ENCODE data around the gene GNAI1.

GNAI1 gene

DNA sequence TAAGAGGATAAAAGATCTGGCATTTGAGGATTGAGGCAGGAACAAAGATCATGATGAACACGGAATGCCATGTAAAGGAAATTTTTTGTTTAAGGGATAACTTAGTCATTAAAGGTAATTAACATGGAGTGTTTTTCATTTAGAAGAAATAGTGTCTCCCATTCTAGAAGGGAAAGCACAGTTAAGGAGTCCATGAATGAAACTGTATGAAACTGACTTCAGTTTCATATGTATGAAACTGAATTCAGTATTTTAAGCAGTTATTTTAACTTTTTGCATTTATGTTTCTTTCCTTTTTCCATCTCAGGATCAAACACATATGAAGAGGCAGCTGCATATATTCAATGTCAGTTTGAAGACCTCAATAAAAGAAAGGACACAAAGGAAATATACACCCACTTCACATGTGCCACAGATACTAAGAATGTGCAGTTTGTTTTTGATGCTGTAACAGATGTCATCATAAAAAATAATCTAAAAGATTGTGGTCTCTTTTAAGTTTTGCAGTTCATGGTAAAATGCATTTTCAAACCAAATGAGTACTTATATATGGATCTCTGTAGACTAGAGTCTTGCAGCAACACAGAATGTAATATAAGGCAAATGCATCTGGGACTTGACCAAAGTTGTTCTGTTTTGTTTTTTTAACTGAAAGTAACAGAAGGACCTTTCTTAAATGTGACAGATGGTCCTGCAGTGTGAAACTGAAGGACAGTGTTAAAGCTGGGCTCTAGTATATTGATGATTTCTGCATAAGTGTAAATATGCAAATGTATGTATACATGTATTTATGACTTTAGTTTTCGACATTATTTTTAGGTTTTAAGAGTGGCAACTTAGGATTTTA, 82.6 kb downstream of the GNAI1 start:
- DNase-seq, result no peak

DNA sequence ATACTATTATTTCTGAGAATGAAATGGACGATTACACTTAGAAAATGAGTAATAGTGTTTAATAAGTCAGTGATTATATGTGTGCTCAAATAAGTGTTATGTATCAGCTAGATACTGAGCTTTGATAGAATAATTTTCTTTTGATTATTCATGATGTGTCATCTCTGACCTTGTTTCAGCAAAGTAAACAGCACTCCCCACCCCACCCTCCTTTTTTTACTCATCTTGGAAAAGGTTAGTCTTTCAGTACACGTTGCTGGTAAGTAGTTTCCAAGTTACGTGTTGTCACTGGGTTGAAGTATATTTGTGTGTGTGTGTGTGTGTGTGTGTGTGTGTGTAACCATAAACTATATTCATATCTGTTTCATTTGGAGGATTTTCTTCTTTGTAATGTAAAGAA, 84.1 kb downstream of the GNAI1 start:
- no peak for DNase-seq

DNA sequence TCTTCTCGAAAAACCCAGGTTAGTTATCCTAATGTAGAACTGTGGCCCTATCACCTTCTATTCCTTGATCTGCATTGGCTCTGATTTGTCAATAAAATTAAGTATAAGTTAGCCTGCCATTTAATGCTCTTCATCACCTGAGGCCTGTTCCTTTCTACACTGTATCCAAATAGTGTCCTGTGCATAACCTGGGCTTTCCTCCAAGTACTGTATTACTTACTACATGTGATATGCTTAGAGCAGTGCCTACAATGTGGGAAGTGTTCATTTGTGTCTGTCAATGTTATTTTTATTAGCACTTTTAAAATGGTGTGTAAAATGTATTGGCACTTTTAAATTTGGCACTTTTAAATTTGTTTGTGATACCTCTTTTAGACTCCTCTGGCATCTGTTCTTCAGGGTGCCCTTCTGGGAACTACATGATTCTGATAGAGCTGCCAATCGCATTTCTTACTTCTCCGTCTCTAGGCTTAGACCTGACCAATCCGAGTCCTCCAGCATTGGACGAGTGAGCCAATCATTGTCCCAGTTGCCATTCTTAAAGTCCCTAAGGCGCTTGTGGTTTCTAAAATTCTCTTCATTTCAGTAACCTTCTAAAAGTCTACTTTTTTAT, 85.5 kb downstream of the GNAI1 start:
- DNase-seq, result no peak

DNA sequence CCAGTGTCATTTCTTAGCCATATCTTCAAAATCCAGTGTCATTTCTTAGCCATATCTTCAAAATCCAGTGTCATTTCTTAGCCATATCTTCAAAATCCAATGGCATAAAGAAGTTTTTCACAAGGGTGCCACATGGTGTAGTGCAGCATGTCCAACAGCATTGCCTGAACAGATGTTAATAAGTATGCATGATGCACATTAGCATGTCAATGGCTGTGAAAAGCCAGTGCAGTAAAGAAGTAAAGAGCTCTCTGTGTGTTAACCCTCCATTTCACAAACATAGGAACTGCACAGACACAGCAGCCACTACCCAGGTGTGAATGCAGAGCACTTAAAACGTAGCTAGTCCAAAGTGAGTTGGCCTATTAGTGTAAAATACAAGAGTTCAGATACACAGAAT, 89.8 kb downstream of the GNAI1 start:
- no peak for DNase-seq

DNA sequence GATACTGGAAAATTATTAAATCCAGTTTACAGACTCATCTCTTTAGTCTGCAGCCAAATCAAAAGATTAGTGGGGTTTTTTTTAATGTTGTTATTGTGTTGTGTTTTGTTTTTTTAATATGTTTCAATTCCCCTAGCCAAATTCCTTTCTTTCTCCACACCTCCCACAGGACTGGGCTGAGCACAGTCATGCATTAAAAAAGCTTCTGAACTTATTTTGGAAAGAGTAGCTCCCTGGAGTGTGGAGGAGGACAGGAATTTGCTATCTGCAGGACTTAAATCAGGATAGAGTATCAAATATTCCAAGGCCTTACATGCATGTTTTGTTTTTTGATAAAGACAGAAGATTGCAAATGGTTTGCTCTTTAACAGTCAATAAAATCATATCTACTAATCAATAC, 90.7 kb downstream of the GNAI1 start:
- no peak for DNase-seq

DNA sequence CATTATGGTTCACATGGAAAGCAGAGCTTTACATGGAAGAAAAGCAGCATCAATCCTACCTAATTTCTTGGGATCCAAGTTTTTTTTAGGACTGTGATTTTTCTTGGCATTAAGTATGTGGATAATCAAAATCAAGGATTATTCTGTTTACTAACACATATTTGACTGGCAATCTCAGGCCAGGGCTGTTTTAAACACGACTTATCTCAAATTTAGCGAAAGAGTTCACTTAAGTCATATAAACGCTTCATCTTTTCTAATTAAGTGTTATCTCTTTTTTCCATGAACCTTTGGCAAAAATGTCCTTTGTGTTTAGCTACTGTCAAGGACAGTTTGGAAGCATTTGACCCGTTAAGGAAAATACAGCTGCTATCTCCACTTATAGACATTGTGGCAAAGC, 92.0 kb downstream of the GNAI1 start:
- no peak for DNase-seq

DNA sequence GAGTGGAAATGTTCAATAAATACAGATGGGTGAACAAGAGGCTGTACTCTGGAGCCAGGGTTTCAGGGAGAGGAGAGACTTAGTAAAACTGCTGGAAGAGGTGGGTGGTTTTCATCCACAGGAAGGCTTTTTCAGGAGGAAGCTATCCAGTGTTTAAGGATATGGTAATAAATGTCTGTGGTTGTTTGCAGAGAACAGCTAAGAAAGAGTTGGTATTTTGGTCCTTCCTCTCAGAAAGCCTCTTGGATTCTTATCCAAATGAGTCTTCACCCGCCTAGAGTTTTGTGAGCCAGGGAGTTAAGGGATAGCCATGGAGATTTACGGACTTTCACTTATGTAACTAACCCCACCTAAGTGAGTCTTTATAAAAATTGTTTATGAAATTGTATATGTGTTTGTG, 95.7 kb downstream of the GNAI1 start:
- no peak for DNase-seq

DNA sequence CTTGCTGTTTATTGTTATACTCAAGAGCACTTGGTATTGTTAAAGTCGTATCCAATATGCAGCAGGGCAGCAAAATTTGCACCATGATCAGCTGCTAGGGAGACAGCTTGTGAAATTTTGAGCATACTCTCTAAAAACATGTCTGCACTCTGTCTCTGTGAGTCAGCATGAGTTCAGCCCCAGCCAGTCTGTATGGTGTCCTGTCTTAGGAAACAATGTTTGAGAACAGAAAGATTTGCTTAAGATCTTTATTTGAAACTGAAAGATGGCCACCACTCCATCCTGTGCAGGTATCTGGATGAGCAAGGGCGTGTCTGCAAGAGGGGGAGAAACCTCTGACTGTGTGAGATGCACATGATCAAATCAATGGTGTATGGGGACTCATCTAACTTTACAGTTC, 97.1 kb downstream of the GNAI1 start:
- no peak for DNase-seq

DNA sequence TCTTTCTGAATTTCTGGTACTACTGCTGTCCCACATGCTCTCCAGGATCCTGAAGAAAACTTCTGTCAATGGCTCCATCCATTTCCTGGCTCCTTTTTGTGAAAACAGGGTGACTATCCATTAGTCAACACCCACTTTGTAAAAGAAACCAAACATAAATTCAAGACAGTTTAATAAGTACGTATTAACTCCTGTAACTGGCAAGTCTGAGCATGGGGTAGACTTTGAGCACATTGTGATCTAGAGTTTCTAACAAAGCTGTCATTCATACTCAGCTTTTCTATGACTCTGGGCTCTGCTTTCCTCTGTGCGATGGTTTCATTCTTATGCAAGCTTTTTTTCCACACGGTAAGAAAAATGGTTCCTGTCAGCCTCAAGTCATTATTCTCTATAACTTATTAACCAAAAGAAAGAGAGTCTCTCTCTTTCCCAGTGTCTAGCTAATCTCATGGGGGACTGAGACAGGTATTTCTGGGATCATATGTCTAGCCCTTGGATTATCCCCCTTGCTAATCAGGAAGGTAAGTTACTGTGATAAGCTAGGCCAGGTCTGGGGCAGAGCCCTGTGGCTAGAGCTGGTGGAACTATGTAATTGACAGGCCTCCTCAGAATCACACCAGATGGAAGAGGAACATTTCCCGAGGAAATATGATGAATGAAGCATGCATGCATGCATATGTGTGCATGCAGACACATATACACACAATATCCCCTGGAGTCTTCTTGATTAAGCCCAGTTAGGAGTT, 98.5 kb downstream of the GNAI1 start:
- no peak for DNase-seq

DNA sequence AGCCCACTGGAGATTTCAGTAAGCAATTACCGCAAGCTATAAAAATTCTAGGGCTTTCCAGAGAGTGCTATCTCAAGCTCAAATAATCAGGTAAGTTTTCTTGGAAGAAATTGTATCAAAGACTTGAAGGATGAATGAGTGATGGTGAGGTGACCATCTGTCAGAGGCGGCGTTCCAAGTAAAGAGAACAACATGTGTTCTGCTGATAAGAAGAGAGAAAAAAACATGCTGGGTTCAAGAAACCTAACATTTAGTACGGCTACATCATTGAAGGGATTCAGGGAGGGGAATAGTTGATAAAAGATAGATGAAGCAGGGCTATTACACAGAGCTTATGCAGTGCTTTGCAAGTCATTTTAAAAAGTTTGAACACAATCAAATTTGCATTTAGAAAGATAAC, 100.7 kb downstream of the GNAI1 start:
- no peak for DNase-seq

DNA sequence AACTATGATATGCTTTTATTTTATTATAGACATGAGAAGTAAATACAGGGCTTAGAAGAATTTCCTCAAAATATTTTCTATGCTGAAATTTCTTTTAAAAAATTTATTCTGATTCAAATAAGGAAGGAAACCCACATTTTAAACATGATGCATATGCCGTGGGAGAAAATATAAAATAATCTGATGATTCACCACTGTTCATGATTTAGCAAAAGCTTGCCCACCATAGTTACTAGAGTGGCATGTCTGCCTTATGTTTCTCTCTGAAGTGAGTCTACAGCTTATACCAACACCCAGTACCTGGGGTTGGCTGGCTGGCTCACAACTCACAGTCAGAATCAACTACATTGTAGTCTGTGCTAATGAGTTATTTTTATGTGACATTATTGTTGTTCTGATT, 102.0 kb downstream of the GNAI1 start:
- no peak for DNase-seq

DNA sequence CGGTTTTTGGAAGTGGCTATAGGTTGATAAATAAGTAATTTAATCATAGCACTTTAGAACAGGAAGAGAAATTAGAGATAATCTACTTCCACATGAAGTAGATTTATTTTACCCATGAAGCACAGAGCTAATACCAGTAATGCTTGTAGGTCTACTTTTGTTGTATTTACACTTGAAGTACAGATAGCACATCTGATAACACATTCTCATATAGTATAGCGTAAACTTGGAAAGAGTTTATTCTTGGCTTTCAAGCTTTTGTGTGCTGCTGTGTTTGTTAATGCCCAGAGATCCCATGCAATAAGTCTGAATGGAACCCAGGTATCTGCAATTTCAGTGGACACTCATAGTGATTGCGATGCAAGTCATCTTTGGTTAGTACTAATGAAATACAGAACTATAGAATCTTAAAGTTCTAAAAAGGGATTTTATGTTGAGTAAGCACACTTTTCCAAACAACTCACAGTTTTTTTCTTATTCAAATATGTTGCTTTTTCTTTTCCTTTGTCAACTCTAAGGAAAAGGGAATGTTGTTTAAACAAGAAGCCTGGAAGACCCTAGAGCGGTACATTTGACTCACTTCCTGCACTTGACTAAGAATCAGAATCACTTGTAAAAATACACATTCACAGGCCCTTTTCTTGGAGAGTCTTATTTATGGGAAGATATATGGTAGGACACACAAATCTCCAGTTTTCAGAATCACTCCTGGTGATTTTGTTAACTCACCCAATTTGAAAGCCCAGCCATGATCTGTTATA, 105.8 kb downstream of the GNAI1 start:
- DNase-seq, result no peak

DNA sequence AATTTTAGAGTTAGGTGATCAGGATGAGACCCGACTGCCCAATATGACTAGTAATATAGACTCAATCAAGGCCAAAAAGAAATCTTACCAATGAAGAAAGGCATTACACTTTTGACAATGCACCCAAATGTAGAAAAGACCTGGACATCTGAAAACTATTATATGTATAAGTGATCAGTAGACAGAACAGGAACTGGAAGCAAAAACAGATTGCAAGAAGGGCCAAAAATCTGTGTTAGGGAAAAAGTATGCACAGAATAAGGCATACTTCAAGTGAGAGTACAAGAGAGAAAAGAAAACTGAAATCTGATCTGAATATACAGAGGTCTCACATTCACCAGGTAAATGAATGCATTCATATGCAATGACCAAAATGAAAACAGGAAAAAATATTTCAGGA, 107.0 kb downstream of the GNAI1 start:
- DNase-seq, result no peak

DNA sequence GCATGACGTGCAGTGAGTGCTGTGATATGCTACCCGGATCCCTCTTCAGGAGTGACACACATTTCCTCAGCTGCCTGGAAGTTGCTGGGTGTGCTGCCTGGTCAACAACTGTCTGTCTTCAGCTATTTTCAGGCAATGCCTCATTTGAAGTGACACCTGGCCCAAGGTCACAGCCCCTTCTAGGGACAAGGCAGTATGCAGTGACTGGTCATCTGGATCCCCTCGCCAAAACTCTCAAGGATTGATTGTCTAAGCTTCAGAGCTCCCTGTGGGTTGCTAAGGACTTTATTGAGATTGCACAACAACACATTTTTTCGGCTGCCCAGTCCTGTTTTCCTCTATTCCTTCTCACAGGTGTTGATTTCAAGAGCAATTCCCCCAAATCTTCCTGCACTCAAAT, 108.8 kb downstream of the GNAI1 start:
- DNase-seq, result no peak

DNA sequence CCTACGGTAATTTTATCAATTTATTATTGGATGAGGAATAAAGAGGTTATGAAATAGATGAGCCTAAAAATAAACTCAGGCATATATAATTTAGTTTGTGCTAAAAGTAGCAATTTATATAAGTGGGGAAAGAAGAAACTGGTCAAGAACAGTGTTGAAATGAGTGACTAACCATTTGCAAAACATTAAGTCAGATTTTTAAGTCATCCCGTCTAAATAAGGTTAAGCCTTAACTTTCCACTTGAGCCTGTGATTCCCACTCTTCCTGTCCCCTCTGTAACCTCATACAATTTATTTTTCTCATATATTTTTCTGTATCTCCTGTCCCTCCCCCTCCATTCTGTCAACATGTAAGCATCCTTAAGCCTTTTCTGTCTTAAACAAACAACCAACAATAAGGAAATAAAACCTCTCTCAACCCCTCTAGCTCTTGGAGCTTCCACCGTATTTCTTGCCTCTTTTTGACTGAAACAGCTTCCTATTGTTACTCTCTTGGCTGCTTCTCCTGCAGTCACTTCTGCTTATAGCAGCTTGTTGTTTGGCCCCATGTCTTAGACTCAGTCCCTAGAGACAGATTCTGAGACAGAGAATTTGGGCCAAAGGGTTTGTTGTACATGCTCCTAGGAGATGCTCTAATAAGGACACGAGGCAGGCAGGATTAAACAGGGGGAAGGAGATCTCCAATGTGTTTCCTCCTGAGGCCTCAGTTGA, 109.7 kb downstream of the GNAI1 start:
- no peak for DNase-seq

DNA sequence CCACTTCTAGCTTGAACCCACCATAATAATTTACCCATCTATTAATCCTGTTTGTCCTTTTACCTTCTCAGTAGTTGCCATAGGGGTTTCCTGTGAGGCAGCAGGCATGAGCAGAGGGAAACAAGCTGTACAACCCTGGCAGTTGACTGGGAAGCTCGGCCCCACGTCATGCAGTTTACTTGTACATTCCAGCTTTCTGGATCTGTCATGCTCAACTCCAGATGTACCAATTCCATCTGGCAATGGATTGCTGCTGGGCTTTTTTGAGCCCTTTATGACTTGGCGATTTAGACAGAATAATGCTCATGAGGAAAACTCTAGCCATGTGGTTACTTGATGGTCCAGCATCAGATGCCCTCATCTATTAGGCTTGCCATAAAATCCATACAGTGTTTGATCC, 112.5 kb downstream of the GNAI1 start:
- no peak for DNase-seq

DNA sequence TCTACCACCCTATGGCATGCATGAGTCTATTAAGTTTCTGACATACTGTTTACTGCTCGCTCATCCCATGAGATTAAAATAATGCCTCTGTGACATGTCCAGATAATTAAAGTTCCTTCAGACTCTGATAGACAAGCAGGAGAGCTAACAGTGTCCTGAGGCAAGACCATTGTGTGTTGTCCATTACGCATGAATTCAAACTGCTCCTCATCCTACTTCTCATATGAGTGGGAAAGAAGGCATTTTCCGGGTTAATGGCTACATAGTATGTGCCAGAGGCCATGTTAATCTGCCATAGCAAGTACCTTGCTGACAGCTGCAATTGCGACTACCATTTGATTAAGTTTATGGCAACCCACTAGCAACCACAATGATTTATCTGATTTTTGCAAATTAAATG, 113.3 kb downstream of the GNAI1 start:
- DNase-seq, result no peak

DNA sequence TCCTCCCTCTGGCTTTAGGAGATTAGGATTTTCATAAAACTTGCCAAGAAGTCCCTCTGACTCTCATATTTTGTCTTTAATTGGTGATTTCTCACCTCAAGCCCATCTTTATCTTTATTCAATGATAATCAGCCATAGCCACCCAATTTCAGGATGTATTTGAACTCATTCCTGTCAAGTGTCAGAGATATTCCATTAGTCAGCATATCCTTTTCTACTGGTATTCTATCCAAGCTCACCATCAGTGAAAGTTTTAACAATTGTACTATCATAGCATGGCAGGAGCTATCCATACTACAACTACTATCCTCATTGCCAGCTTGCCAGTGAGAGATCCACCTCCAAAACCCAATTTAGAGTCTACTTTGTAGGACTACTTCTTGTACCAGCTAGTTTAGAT, 114.6 kb downstream of the GNAI1 start:
- no peak for DNase-seq

DNA sequence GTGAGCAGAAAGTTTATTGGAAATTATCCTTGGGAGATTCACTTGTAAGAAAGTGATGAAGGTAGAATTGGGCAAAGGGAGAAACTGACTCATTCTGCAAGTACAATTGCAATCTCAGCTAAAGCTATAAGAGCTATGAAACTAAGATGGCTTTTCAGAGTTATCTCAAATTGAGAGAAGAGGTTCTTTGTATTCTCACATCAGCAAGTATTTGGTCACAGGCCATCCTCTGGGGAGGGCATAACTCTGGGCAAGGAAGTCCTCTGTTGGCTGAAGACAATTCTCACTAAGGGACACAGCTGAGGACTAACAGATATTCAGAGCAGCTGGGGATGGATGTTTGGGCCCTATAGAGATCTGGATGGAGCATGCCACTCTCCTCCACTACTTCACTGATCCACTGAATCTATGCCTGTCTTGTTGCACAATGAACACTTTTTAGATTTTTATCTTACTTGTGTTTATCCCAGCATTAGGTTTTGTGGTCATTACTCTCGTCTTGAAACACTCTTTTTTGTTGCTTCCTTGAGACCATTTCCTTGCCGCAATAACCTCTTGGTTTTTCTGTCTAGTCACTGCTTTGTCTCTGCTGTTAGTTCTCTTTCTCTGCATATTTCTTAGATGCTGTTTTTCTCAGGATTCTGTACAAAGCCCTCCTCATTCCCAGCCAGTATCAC, 115.1 kb downstream of the GNAI1 start:
- no peak for DNase-seq

DNA sequence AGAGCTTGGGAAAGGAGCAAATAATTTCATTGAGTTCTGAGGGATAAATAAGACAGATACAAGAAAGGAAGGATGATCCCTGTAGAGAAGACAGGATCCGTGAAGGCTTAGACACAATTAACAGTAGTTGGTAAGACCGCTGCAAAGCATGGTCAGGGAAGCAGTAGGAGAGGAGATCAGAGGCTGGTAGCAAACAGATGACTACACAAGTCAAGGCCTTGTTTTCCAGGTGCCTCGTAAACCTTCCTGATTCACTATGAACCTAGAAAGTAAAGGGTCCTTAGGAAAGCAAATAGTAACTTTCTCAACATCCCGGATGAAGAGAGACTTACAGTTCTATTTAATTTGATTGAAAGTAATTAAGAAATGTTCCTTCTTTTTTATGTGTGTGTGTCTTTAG, 118.6 kb downstream of the GNAI1 start:
- no peak for DNase-seq

DNA sequence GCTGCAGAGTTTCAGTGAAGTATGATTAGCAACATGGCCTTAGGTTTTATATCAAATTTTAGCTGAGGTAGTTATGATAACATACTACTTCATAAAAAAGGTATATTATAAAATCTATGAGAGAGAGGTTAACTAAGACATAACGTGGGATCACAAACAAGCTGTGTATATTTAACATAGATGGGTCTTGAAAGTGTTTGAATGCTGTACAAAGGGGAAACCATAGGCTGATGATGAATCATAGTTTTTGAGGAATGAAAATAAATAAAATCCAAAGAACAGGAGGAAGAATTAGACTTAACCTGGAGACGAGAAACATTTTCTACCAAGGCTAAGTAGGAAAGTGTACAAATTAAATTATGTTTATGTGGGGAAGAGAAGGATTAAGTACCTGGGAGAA, 119.0 kb downstream of the GNAI1 start:
- no peak for DNase-seq

DNA sequence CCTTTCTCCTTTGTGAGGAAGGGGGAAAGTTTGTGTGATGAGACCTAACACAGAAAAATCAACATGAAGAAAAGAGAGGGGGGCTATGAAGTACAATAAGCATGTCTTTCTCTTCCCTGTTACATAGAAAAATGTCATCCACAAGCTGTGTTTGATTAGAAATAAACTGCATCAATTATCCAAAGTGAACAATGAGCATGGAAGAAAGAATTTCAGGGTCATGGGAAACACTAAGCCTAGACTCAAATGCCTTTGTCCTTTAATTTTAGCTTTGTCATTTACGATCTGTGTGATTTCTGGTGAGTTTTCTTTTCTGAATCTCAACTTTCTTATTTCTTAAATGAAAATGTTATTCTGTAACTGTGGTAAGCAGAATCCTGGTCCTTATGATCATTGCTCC, 121.0 kb downstream of the GNAI1 start:
- no peak for DNase-seq

Measured in stimulated activated CD4-positive, alpha-beta T cell treated with anti-CD3 and anti-CD28 coated beads, Interleukin-4, amount 100 ng/mL, for 1 hour (primary cell).